SH-SY5Y (cell line): ENCODE results near the gene CC2D1A.

Experiments
- GATA2 ChIP-seq: IDR thresholded peaks from 2 replicates; pipeline ENCODE4 v1.6.1; 2011; ENCODE audit warnings: mild to moderate bottlenecking, low read depth, low read length
- GATA3 ChIP-seq: IDR thresholded peaks from 2 replicates; pipeline ENCODE4 v1.6.1; 2011; ENCODE audit warnings: low read depth, mild to moderate bottlenecking, low read length, moderate library complexity

DNA sequence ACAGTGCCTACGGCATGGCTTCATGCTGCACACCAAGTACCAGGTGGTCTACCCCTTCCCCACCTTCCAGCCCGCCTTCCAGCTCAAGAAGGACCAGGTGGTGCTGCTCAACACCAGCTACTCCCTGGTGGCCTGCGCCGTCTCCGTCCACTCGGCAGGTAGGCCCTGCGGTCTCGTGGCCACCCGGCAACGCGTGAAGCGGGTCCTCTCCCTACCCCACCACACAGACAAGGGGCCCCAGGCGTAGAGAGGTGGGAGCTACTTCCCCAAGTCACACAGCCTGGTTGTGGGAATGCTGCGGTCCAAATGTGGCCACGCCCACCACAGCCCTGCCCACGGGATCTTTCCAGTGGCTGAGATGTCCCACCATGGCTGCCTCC is 50.4 kb downstream of the CC2D1A start:
- no peak for TF ChIP-seq GATA2
- no peak for TF ChIP-seq GATA3
